Colonic mucosa (tissue), 4 donors: ENCODE results near the gene PLPPR4. TPM values are rescaled to one million over a fixed set of nuclear protein-coding genes. Genes with fewer than 3 reads are reported as not detected.

Source experiments
- DNase-seq: peaks from one replicate; pipeline ENCODE4 v3.0.0-alpha.2; 2020
- H3K27ac ChIP-seq: fragments of 200-600 bp; one replicate; pipeline ENCODE4 v1.8.0; 2021
- H3K27me3 ChIP-seq: fragments of 200-600 bp; one replicate; pipeline ENCODE4 v1.8.0; 2021
- H3K36me3 ChIP-seq: fragments of 200-600 bp; one replicate; pipeline ENCODE4 v1.8.0; 2021
- H3K4me1 ChIP-seq: fragments of 200-600 bp; one replicate; pipeline ENCODE4 v1.8.0; 2021; ENCODE audit warnings: mild to moderate bottlenecking
- H3K4me3 ChIP-seq: fragments of 200-600 bp; one replicate; pipeline ENCODE4 v1.8.0; 2021
- H3K9ac ChIP-seq, 2 donors: one replicate each; pipeline ENCODE4 v1.7.0; 2013; ENCODE audit warnings: control low read depth in 2 of 2, low read depth in 2 of 2, low read length in 2 of 2
- H3K9me3 ChIP-seq: fragments of 200-600 bp; one replicate; pipeline ENCODE4 v1.8.0; 2021
- CTCF ChIP-seq: fragments of 200-600 bp; IDR thresholded peaks from one replicate; pipeline ENCODE4 v1.8.0; 2022; ENCODE audit warnings: antibody characterized with exemption, mild to moderate bottlenecking
- intact Hi-C: fragments of 100-400 bp; cut with DNase I; formaldehyde crosslinking; loops from one replicate; pipeline ENCODE4 v1.14.1; 2022
- total RNA-seq, 2 donors: library from RNA; stranded (reverse); fragmentation: NEBNext Ultra II Directional in 1 of 2; extraction: Animal tissue kit (Norgen Biotek cat#: 25700) in 1 of 2; gene quantifications; one replicate each; pipeline ENCODE4 v1.2.1, GENCODE V29; 2021
- donor health status: healthy.
- donor health status: DM: no; HTN: no; CAD: no.
- donor health status: DM: no; HTN: no; CAD: no.

Gene PLPPR4
- total RNA-seq: under 1 TPM; 0.12 to 0.48 TPM

- DNase-seq: peak; percentile 34
- intact Hi-C loops: no loop called here
- Histone ChIP-seq H3K9ac (no peak within 1 kb of the TSS), H3K27ac (no peak within 1 kb of the TSS), H3K4me1 (no peaks in the 10 kb centered on the region), H3K9me3 (no peaks in the 10 kb centered on the region), H3K4me3 (peak within 1 kb of the TSS; percentile 19), H3K27me3 (peaks cover 8% of the 10 kb centered on the region), H3K36me3 (no peaks in the 10 kb centered on the region)
- no peak for TF ChIP-seq CTCF
Observed at GRCh38 chr1:99264201-99265021, at the start of gene PLPPR4. PLPPR4 (plus strand) TSS chr1:99264492; CDS start chr1:99264594, 102 bp downstream.

GRCh38 chr1:99216956-99217355, 47.3 kb upstream of the PLPPR4 start:
- Histone ChIP-seq H3K9ac (no peak overlapping the region), H3K4me3 (no peak overlapping the region), H3K36me3 (no peaks in the 10 kb centered on the region), H3K27me3 (no peaks in the 10 kb centered on the region), H3K27ac (no peak overlapping the region), H3K4me1 (no peaks in the 10 kb centered on the region), H3K9me3 (no peaks in the 10 kb centered on the region)
- no peak for TF ChIP-seq CTCF
- no peak for DNase-seq
- intact Hi-C loops: no loop called here

- intact Hi-C loops: no loop called here
- H3K36me3 ChIP-seq: no peaks in the 10 kb centered on the region
Observed at GRCh38 chr1:99217599-99217998, 46.7 kb upstream of the PLPPR4 start.

GRCh38 chr1:99218572-99218971, 45.7 kb upstream of the PLPPR4 start:
- no peak overlapping the region for H3K9ac ChIP-seq
- H3K27ac ChIP-seq: no peak overlapping the region
- H3K36me3 ChIP-seq: no peaks in the 10 kb centered on the region
- intact Hi-C loops: no loop called here
- TF ChIP-seq CTCF: no peak
- DNase-seq: no peak
- H3K27me3 ChIP-seq: no peaks in the 10 kb centered on the region
- H3K4me1 ChIP-seq: no peaks in the 10 kb centered on the region
- no peaks in the 10 kb centered on the region for H3K9me3 ChIP-seq
- no peak overlapping the region for H3K4me3 ChIP-seq

More at GRCh38 chr1:99217599-99217998, 46.7 kb upstream of the PLPPR4 start:
- TF ChIP-seq CTCF: no peak
- Histone ChIP-seq H3K27me3 (no peaks in the 10 kb centered on the region), H3K9ac (no peak overlapping the region), H3K9me3 (no peaks in the 10 kb centered on the region), H3K27ac (no peak overlapping the region), H3K4me1 (no peaks in the 10 kb centered on the region), H3K4me3 (no peak overlapping the region)
- DNase-seq: no peak

GRCh38 chr1:99218999-99219398, 45.3 kb upstream of the PLPPR4 start:
- no peak for DNase-seq
- no peak overlapping the region for H3K9ac ChIP-seq
- no peaks in the 10 kb centered on the region for H3K36me3 ChIP-seq
- H3K4me1 ChIP-seq: no peaks in the 10 kb centered on the region
- H3K9me3 ChIP-seq: no peaks in the 10 kb centered on the region
- intact Hi-C loops: no loop called here
- TF ChIP-seq CTCF: no peak
- H3K27me3 ChIP-seq: no peaks in the 10 kb centered on the region
- H3K4me3 ChIP-seq: no peak overlapping the region
- H3K27ac ChIP-seq: no peak overlapping the region
